HG02970 (cell line): ENCODE data around the gene HACD2.

Experiments
- ATAC-seq: cut with Tn5 transposase; IDR thresholded peaks from one replicate; pipeline ENCODE4 v1.9.1; 2021; ENCODE audit warnings: mild to moderate bottlenecking, moderate library complexity, moderate number of reproducible peaks; ENCODE audit not compliant: unreplicated experiment, low FRiP score

The HACD2 gene

DNA sequence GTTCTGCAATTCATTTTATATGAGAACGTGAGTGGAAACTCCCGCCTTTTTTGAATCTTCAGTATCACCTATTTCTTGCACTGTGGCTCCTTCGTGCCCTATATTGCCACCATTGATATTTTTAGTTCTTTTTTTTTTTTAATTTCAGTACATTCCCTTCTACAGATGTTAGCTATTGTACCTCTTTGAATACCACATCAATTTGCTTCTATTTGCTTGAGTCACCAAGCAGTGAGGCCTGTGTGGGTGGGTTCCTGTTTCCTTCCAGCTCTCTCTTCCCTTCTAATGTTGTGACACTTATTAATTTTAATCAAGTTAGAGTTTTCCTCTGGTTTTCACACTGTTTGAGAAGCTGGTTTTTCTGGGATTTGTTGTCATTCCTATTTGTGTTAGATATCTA lies 8.7 kb downstream of the HACD2 start:
- ATAC-seq: no peak

DNA sequence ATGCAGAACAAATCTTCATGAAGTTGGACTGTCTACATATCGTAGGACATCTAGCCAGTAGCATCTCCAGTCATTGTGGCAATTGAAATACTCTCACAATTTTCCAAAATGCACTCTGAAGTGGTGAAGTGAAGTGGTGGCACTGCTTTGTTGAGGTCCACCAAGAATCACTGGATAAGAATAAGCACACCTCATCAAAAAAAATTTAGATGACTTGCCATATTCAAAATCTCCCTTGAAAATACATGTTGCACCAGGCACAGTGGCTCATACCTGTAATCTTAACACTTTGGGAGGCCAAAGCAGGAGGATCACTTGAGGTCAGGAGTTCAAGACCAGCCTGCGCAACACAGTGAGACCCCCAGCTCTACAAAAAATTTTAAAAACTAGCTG lies 12.9 kb downstream of the HACD2 start:
- ATAC-seq: no peak

GRCh38 chr3:123571264-123571972 lies 13.4 kb downstream of the HACD2 start:
- ATAC-seq: no peak

- no peak for ATAC-seq
These were observed 16.0 kb downstream of the HACD2 start for GRCh38 chr3:123568875-123569274.

DNA sequence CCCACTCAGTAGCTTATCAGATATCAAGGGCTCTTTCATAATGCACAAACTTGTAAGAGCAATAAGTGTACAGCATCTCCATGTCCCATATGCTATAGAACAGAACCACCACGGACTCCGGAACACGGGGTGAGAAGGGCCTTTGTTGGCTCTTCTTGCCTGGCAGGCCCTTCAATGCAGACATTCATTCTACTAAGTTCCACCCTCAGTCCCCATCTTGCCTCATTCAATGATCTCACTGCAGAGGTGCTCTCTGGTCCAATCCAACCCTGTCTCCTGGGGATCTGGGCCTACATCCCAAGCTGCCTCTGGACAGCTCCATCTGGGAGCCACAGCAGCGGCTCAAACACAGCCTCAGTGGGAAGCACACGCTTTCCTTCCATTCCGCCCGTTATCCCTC lies 16.8 kb downstream of the HACD2 start:
- no peak for ATAC-seq

DNA sequence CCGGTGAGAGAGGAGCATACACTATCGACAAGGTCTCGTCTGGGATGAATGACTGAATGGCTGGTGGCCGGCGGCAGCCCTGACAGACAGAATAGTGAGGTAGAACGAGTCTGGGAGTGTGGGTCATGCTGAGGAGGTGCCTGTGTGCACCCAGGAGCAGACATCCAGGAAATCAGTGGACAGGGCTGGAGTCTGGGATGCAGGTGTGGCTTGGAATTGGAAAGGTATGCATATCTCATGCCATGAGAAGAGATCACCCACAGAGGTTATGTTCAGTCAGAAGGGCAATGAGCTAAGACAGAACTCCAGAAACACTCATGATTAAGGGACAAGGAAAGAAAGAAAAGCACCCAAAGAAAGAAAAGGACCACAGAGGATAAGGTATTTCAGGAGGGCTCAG lies 20.8 kb downstream of the HACD2 start:
- no peak for ATAC-seq

DNA sequence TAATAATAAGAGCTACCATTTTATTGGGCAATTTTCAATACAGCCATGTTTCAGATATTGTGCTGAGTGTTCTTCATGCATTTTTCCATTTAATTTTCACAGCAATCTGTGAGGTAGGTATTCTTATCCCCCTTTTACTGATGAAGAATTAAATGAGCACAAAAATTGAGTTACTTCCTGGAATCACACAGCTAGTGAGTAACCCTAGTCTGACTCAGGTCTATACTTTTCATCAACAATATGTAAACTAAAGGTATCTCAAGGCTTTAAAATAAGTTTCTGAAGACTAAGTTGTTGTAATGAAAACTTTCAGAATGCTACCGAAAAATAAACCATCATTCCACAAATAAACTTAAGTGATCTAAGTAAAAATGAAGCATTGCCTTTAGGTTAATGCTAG lies 22.3 kb downstream of the HACD2 start:
- no peak for ATAC-seq

- ATAC-seq: no peak
These were observed 23.7 kb downstream of the HACD2 start for GRCh38 chr3:123561188-123561587.

DNA sequence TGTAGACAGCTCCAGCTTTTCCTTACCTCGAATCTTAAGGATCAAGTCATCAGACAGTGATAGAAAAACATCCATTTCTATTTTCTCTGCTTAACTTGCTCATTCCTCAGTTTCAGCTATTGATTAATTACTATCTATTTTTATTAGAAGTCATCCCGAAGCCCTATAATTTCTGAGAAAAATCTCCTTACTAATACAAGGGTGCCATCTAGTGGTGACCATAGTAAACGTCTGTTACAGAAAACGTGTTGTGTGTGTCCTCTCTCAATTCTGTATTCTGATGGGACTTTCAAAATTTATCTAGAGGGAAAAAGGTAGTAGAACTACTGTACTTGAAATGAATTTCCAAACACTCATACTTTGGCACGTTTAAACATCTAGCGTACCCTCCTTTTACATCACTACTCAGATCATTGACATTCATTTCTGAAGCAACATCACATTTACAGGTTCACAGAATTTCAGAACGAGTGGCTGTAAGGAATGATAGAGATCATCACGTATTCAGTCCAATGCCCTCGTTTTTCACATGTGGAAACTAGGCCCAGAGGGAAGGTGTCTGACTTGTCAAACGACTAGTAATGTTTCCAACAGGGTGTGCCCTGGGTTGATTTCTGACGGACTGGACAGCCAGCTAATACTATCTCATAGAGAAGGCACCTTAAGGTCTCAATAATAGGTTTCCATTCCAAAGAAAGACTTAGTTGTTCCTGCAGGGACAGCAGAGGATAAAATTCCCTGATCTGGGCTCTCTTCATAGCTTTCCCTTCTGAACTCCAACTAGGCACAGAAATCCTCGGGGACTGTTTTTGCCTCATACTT lies 25.6 kb downstream of the HACD2 start:
- ATAC-seq: no peak

DNA sequence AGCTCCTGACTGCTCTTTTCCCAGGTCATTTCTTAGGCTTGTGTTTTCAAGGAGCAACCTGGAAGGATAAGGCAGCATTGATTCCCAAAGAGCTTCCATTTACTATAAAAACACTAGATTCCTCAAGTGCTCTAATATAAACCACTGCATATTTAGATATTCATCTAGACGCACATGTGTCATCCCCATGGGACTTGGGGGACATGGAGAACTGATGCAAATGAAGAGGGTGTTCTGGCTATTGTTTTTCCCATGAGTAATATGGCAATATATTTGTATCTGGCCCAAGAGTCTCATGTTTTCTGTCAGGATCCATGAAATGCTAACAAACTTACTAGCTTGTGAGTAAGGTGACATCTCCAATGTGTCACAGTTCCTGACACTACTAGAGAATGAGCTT lies 31.3 kb downstream of the HACD2 start:
- no peak for ATAC-seq

- ATAC-seq: no peak
These were observed 32.1 kb downstream of the HACD2 start for GRCh38 chr3:123552768-123553167.

GRCh38 chr3:123552095-123552714 lies 32.6 kb downstream of the HACD2 start:
- no peak for ATAC-seq

DNA sequence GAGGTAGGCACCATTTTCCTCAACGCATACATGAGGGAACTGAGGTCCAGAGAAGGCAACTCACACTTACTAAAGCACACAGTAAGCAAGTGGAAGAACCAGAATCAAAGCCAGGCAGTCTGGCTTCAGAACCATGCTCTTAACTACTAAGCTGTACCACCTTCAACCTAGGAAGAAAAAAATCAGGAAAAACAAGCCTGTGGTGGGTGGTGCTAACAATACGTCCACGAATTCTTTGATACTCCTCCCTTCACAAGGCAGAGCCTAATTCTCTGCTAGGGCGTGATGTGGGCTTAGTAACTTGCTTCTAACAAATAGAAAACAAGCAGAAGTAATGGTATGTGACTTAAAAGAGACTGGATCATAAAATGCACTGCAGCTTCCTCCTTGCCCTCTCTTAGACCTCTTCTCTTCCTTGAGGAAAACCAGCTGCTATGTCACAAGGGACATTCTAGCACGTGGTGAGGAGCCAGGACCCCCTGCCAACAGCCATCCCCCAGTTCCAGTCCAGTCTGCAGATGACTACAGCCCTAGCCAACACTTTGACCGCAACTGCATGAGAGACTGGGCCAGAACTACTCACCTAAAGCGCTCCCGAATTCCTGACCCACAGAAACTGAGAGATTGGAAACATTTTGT lies 36.9 kb downstream of the HACD2 start:
- ATAC-seq: no peak

- ATAC-seq: no peak
These were observed 38.6 kb downstream of the HACD2 start for GRCh38 chr3:123546133-123546755.

DNA sequence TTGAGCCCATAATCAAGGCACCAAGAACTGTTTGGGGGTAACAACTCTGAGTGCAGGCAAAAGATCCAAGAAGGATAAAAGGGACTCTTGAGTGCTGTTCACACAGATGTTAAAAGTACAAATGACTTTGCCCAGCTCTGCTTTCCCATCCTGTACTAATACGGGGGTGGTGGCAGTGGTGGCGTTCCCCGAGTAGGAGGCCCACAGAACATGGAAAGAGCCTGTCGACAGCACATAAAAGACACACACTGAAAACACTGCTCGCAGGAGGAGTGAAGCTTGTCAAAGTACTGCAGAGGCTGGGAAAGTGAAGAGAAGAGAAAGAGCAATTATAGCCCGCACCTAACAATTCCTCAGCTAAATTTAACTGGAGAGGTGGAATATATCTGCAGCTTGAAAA lies 40.9 kb downstream of the HACD2 start:
- ATAC-seq: no peak

DNA sequence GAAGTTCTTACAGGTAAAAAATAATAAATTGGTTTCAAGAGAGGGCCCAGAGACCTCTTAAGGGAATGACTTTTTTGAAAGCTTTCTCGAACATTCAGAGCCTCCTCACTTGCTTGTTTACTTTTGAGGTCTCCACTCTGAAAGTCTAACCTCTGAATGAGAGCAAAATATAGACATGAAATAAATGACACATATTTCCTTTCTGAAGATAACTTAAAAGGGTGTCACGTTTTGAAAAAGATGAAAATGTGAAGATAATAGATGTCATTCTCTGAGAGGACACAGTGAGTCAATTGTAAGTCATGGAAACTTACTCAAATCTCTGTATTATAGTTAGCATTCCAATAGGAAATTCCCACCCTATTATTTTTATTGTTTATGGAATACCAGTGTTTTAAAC lies 44.6 kb downstream of the HACD2 start:
- no peak for ATAC-seq

DNA sequence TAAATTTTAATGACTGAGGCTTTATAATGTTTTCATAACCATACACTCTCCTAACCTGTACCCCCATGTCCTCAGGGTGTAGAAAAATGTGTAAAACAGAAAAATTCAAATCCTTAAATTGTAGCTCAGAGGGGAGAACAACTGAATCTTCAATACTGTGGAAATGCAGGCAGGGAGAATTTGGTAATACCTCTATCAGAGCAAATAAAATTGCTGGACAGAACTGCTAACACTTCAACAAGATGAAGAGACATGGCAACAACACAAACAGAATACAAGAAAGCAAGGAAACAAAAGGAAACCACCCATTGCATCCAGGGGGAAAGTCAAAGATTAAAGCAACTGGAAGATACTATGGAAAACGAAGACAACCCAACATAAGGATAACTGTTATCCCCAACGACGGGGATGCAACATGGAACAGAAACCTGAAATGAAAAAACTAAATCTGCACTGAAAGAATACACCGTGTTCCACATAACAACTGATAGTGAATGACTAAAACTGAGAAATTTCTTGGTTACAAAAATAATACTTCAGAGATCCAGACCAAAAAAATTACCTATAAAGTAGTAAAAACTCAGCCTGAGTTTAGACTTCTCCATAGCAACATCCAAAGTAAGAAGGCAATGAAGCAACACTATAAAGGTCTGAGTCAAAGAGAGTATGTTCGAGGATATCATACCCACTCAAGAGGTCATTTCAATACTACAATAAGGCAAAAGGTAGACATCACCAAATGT lies 48.5 kb downstream of the HACD2 start:
- ATAC-seq: no peak

DNA sequence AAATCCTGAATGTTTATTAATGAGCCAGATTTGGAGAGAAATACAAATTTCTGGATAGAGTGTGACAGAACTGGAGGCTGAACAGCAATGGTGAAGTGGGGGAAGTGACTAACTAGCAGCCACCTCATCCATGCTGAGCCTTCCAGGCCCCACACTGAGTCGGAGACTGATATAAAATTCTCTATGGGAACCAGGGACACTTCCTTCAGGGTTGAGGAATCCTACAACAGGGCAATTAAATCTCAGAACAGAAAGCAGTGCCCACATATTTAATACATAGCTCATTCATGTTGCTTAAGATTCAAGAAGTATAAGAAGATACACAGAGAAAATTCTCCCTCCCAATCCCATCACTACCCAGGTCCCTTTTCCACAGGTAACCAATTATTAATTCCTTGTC lies 49.3 kb downstream of the HACD2 start:
- ATAC-seq: no peak

- no peak for ATAC-seq
These were observed 50.6 kb downstream of the HACD2 start for GRCh38 chr3:123534264-123534663.

DNA sequence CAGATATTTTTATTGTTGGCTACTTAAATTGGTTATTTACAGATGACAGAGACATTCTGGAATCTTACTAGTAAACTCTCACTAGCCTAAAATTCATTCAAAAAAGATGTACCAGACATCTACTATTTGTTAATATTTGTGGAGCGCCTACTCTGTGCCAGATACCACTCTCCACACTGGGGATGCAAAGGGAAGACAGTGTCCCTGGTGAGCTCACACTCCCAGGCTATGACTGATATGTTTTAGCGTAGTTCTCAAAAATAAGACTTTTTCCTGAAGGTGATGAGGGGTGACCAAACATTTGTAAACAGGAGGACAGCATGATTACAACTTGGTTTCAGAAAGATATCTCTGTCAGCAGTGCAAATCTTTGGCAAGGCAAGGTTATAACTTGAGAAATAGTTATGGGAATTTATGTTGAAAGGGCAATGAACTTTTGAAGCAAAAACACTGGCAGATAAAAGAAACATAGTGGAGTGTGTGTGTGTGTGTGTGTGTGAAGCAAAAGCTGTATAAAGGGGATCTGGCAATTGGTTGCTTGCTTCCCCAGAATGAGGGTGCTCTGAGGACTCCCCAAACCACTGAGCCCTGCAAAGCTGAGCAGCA lies 51.2 kb downstream of the HACD2 start:
- ATAC-seq: no peak
